H9 (cell line): ENCODE measurements around the gene ARHGAP1. TPM values are rescaled to one million over a fixed set of nuclear protein-coding genes. Genes with fewer than 3 reads are reported as not detected.

Experiments used
- DNase-seq: peaks from one replicate; pipeline ENCODE4 v3.0.0-alpha.2; 2017
- H2AFZ ChIP-seq: one replicate; pipeline ENCODE4 v1.6.1; 2013; ENCODE audit warnings: mild to moderate bottlenecking, low read length, control low read depth, moderate library complexity
- H2AK5ac ChIP-seq: 2 replicates; pipeline ENCODE4 v1.6.1; 2013; ENCODE audit warnings: low read length, control low read depth, mixed read lengths; ENCODE audit not compliant: insufficient read length
- H2BK120ac ChIP-seq: one replicate; pipeline ENCODE4 v1.6.1; 2013; ENCODE audit warnings: low read depth, mild to moderate bottlenecking, low read length, control low read depth, inconsistent platforms; ENCODE audit not compliant: poor library complexity, severe bottlenecking
- H2BK12ac ChIP-seq: 2 replicates; pipeline ENCODE4 v1.6.1; 2013; ENCODE audit warnings: low read length, control low read depth, mixed read lengths, low read depth; ENCODE audit not compliant: insufficient read length
- H2BK15ac ChIP-seq: 2 replicates; pipeline ENCODE4 v1.6.1; 2013; ENCODE audit warnings: low read depth, low read length, control low read depth
- H2BK20ac ChIP-seq: one replicate; pipeline ENCODE4 v1.6.1; 2013; ENCODE audit warnings: low read depth, mild to moderate bottlenecking, low read length, control low read depth, inconsistent platforms; ENCODE audit not compliant: poor library complexity, severe bottlenecking
- H2BK5ac ChIP-seq: 2 replicates; pipeline ENCODE4 v1.6.1; 2013; ENCODE audit warnings: low read length, control low read depth, mixed read lengths; ENCODE audit not compliant: insufficient read length
- H3K14ac ChIP-seq: 2 replicates; pipeline ENCODE4 v1.6.1; 2013; ENCODE audit warnings: low read length, control low read depth; ENCODE audit not compliant: insufficient read depth
- H3K18ac ChIP-seq: 2 replicates; pipeline ENCODE4 v1.6.1; 2013; ENCODE audit warnings: low read depth, mild to moderate bottlenecking, mixed read lengths, low read length, control low read depth; ENCODE audit not compliant: insufficient read length
- H3K23ac ChIP-seq: 2 replicates; pipeline ENCODE4 v1.6.1; 2013; ENCODE audit warnings: low read length, control low read depth, mixed read lengths, low read depth; ENCODE audit not compliant: insufficient read length
- H3K23me2 ChIP-seq: 2 replicates; pipeline ENCODE4 v1.6.1; 2013; ENCODE audit warnings: low read depth, mild to moderate bottlenecking, mixed read lengths, low read length, control low read depth; ENCODE audit not compliant: insufficient read length, poor library complexity, severe bottlenecking
- H3K27ac ChIP-seq: 2 replicates; pipeline ENCODE4 v1.5.1; 2013; ENCODE audit warnings: low read length, control low read depth, mixed read lengths, low read depth; ENCODE audit not compliant: insufficient read length
- H3K27me3 ChIP-seq: 2 replicates; pipeline ENCODE4 v1.6.1; 2013; ENCODE audit warnings: low read length, control low read depth, inconsistent platforms; ENCODE audit not compliant: insufficient read depth
- H3K4ac ChIP-seq: 2 replicates; pipeline ENCODE4 v1.6.1; 2013; ENCODE audit warnings: low read depth, mild to moderate bottlenecking, control low read depth, inconsistent platforms, low read length, moderate library complexity
- H3K4me1 ChIP-seq: 2 replicates; pipeline ENCODE4 v1.6.1; 2013; ENCODE audit warnings: low read length, control low read depth, inconsistent platforms; ENCODE audit not compliant: insufficient read depth
- H3K4me2 ChIP-seq: 2 replicates; pipeline ENCODE4 v1.6.1; 2013; ENCODE audit warnings: low read length, control low read depth, mixed read lengths; ENCODE audit not compliant: insufficient read length, insufficient read depth
- H3K56ac ChIP-seq: 2 replicates; pipeline ENCODE4 v1.6.1; 2013; ENCODE audit warnings: low read depth, mild to moderate bottlenecking, mixed read lengths, low read length, control low read depth; ENCODE audit not compliant: insufficient read length
- H3K79me1 ChIP-seq: 2 replicates; pipeline ENCODE4 v1.6.1; 2013; ENCODE audit warnings: low read depth, mild to moderate bottlenecking, moderate library complexity, low read length, control low read depth, inconsistent platforms; ENCODE audit not compliant: insufficient read depth, poor library complexity, severe bottlenecking
- H3K79me2 ChIP-seq: 2 replicates; pipeline ENCODE4 v1.6.1; 2013; ENCODE audit warnings: low read length, control low read depth, inconsistent platforms; ENCODE audit not compliant: insufficient read depth
- H3K9ac ChIP-seq: 2 replicates; pipeline ENCODE4 v1.6.1; 2013; ENCODE audit warnings: low read length, control low read depth, mixed read lengths; ENCODE audit not compliant: insufficient read length; ENCODE audit errors: extremely low read depth
- H3K9me3 ChIP-seq: one replicate; pipeline ENCODE4 v1.6.1; 2013; ENCODE audit warnings: low read depth, low read length, inconsistent platforms; ENCODE audit not compliant: control insufficient read depth
- H3T11ph ChIP-seq: one replicate; pipeline ENCODE4 v1.6.1; 2013; ENCODE audit warnings: mild to moderate bottlenecking, low read length, control low read depth, inconsistent platforms
- H4K20me1 ChIP-seq: one replicate; pipeline ENCODE4 v1.6.1; 2013; ENCODE audit not compliant: control insufficient read depth, insufficient read length, insufficient read depth
- H4K5ac ChIP-seq: 2 replicates; pipeline ENCODE4 v1.6.1; 2013; ENCODE audit warnings: low read depth, mild to moderate bottlenecking, mixed read lengths, low read length, control low read depth; ENCODE audit not compliant: insufficient read length
- H4K8ac ChIP-seq: replicated peaks from 2 replicates; pipeline ENCODE4 v1.6.1; 2013; ENCODE audit warnings: low read length, control low read depth, mixed read lengths, low read depth; ENCODE audit not compliant: insufficient read length
- H4K91ac ChIP-seq: 2 replicates; pipeline ENCODE4 v1.6.1; 2013; ENCODE audit warnings: low read depth, mild to moderate bottlenecking, moderate library complexity, mixed read lengths, low read length, control low read depth; ENCODE audit not compliant: insufficient read length
- H3K27ac Mint-ChIP-seq, 3 experiments: 2 replicates in 2 of 3; 3 replicates in 1 of 3; pipeline ENCODE4 v1.8.0; 2020 to 2021; ENCODE audit warnings: mixed read lengths in 3 of 3, mild to moderate bottlenecking in 1 of 3, moderate library complexity in 1 of 3
- H3K27me3 Mint-ChIP-seq: 2 replicates; pipeline ENCODE4 v1.8.0; 2021; ENCODE audit warnings: low read depth, mild to moderate bottlenecking, moderate library complexity, mixed read lengths
- H3K36me3 Mint-ChIP-seq, 3 experiments: 2 replicates in 2 of 3; 3 replicates in 1 of 3; pipeline ENCODE4 v1.8.0; 2020 to 2021; ENCODE audit warnings: low read depth in 3 of 3, mixed read lengths in 3 of 3; ENCODE audit not compliant: insufficient read depth in 1 of 3
- H3K4me1 Mint-ChIP-seq, 2 experiments: 2 replicates each; pipeline ENCODE4 v1.8.0; 2020; ENCODE audit warnings: mixed read lengths in 2 of 2
- H3K4me3 Mint-ChIP-seq, 2 experiments: 2 replicates in 1 of 2; 3 replicates in 1 of 2; pipeline ENCODE4 v1.8.0; 2020 to 2021; ENCODE audit warnings: mild to moderate bottlenecking in 2 of 2, mixed read lengths in 2 of 2, moderate library complexity in 1 of 2
- H3K9me3 Mint-ChIP-seq, 2 experiments: 2 replicates in 1 of 2; 3 replicates in 1 of 2; pipeline ENCODE4 v1.8.0; 2020; ENCODE audit warnings: mild to moderate bottlenecking in 2 of 2, mixed read lengths in 2 of 2, moderate library complexity in 1 of 2
- WGBS: extraction: QIAGEN DNeasy Blood & Tissue Kit; methylation state at CpG from one replicate; pipeline ENCODE4 v1.1.7; 2013; ENCODE audit warnings: missing lambda C conversion rate, low lambda C conversion rate, mixed read lengths; ENCODE audit not compliant: insufficient read length; ENCODE audit errors: extremely low coverage; 5-methylcytosine and 5-hydroxymethylcytosine counted together
- long read RNA-seq: library from polyadenylated mRNA; unstranded; transcript quantifications from one replicate; pipeline ENCODE4 v2.0.0, GENCODE V29; 2020
- total RNA-seq: library from RNA; stranded (reverse); gene quantifications from 2 replicates; pipeline ENCODE4 v1.2.1, GENCODE V29; 2021
- TF ChIP-seq, protein P1 (sequence below): fragments of 200-600 bp; sonication (generic); conservative IDR thresholded peaks from 3 replicates; pipeline ENCODE4 v1.8.0; 2021; ENCODE audit warnings: antibody characterized with exemption, mild to moderate bottlenecking

Gene ARHGAP1
- total RNA-seq, result 45.3 and 47.9 TPM in 2 replicates
- long read RNA-seq, transcript ARHGAP1-201 (13 exons, 3,375 nt), result major isoform, 22 of 69 reads
- long read RNA-seq, transcript ARHGAP1-207 (4 exons, 901 nt), result minor isoform, 10 of 69 reads
- long read RNA-seq, partial matches to known transcripts, result 9 of 69 reads
- long read RNA-seq, other reads (novel, unspliced or antisense), result 27 of 69 reads

DNA sequence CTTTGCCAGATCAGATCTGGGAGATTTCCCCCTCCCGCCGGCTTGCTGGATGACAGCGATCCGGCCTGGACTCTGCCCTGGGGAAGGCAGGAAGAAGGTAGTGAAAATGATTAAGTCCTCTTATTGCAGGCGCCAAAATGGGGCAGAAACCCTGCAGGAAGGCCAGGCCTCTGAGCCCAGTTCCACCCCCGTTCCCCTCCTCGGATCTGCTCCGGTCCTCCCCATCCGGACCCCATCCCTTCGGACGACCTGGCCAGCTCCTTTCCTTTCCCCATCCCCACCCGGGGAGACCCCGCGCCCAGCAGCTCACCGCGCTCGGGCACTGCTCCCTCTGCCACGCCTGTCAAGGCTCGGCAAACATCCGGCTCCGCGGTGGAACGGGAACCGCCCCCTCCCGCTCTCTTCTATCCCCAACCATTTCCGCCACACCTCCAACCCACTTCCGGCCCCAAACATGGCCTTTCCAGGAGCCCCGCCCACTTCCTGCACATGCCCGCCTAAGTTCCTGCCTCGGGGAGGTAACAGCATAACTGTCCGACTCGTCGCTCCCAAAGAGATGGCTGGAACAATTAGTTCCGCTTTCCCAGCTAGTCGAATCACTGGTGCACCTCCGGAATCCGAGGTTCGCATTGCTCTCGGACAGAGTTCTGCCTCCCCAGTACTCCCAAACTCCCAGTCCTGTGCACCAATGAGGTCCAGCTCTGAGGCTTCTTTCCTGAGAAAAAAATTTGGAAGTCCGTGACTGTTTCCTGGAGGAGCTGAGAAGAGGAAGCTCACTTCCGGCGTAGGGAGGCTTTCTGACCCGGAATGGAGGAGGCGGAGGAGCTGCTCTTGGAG lies at the start of gene ARHGAP1, which contains the start of gene ZNF408:
TSS of gene ARHGAP1 (minus strand) at position 379 of the 837 bp plus-strand sequence. CDS start 4,512 bp downstream, outside the sequence.
TSS of gene ZNF408 (plus strand) at position 791 of the 837 bp plus-strand sequence. CDS start at position 808, 17 bp downstream.
- Histone ChIP-seq H3K79me2 (peaks cover 6% of the 10 kb centered on the region; the same call in 1 of the 2 replicates), H3K56ac (no peak within 1 kb of the TSS), H4K20me1 (no peaks in the 10 kb centered on the region), H3K4me1 (no peaks in the 10 kb centered on the region), H2BK15ac (no peak within 1 kb of the TSS), H4K8ac (no peak within 1 kb of the TSS), H4K5ac (peak within 1 kb of the TSS; percentile 84), H3K23me2 (peaks cover 3% of the 10 kb centered on the region), H2AFZ (peak within 1 kb of the TSS; percentile 93), H3K27ac (peak within 1 kb of the TSS; percentile 72), H4K91ac (no peak within 1 kb of the TSS), H3K9ac (peak within 1 kb of the TSS; percentile 96), H3T11ph (no peak within 1 kb of the TSS), H3K4ac (no peak within 1 kb of the TSS), H3K9me3 (no peaks in the 10 kb centered on the region), H3K4me2 (peak within 1 kb of the TSS; percentile 95), H2BK12ac (no peak within 1 kb of the TSS), H2BK5ac (peak within 1 kb of the TSS; percentile 91), H3K14ac (peak within 1 kb of the TSS; percentile 94), H2BK20ac (no peak within 1 kb of the TSS), H2BK120ac (no peak within 1 kb of the TSS), H3K18ac (peak within 1 kb of the TSS; percentile 96), H3K23ac (no peak within 1 kb of the TSS), H3K79me1 (no peaks in the 10 kb centered on the region), H2AK5ac (no peak within 1 kb of the TSS), H3K27me3 (no peaks in the 10 kb centered on the region)
- Mint-ChIP-seq H3K4me3 (peak within 1 kb of the TSS; percentile 98 to 99), H3K27ac (peak within 1 kb of the TSS; percentile 100), H3K36me3 (peaks cover 18 to 44% (median 39%) of the 10 kb centered on the region in 3 experiments; a peak in 6 of 7 replicates), H3K27me3 (no peaks in the 10 kb centered on the region), H3K4me1 (peaks cover 15 to 20% of the 10 kb centered on the region in 2 experiments), H3K9me3 (no peaks in the 10 kb centered on the region)
- no CpG with 5 or more reads among the region's 44 CpGs for WGBS
- DNase-seq, result peak; percentile 99
- TF ChIP-seq, protein P1, sequence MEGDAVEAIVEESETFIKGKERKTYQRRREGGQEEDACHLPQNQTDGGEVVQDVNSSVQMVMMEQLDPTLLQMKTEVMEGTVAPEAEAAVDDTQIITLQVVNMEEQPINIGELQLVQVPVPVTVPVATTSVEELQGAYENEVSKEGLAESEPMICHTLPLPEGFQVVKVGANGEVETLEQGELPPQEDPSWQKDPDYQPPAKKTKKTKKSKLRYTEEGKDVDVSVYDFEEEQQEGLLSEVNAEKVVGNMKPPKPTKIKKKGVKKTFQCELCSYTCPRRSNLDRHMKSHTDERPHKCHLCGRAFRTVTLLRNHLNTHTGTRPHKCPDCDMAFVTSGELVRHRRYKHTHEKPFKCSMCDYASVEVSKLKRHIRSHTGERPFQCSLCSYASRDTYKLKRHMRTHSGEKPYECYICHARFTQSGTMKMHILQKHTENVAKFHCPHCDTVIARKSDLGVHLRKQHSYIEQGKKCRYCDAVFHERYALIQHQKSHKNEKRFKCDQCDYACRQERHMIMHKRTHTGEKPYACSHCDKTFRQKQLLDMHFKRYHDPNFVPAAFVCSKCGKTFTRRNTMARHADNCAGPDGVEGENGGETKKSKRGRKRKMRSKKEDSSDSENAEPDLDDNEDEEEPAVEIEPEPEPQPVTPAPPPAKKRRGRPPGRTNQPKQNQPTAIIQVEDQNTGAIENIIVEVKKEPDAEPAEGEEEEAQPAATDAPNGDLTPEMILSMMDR, result no peak
